Activated CD8-positive, alpha-beta memory T cell treated with anti-CD3 and anti-CD28 coated beads for 24 hours (primary cell): ENCODE results near the gene SLFNL1.

ENCODE experiments used
- DNase-seq: peaks from one replicate; pipeline ENCODE4 v3.0.0-alpha.2; 2020

Gene SLFNL1

GRCh38 chr1:41019353-41019745 lies 2.2 kb downstream of the SLFNL1 start:
- no peak for DNase-seq

GRCh38 chr1:41018018-41018410 lies 3.5 kb downstream of the SLFNL1 start:
- DNase-seq: no peak

GRCh38 chr1:41017141-41018017 lies 4.1 kb downstream of the SLFNL1 start:
- DNase-seq: no peak

- no peak for DNase-seq
Observed at GRCh38 chr1:41015897-41016470, 5.5 kb downstream of the SLFNL1 start.

GRCh38 chr1:41015281-41015896 lies 6.1 kb downstream of the SLFNL1 start:
- no peak for DNase-seq

GRCh38 chr1:41014871-41015270 lies 6.7 kb downstream of the SLFNL1 start:
- no peak for DNase-seq

GRCh38 chr1:41013796-41014195 lies 7.7 kb downstream of the SLFNL1 start:
- DNase-seq: no peak

- DNase-seq: no peak
Observed at GRCh38 chr1:41013024-41013423, 8.5 kb downstream of the SLFNL1 start.

- DNase-seq: no peak
Observed at GRCh38 chr1:41010345-41010744, 11.2 kb downstream of the SLFNL1 start.

- DNase-seq: no peak
Observed at GRCh38 chr1:41009466-41009865, 12.1 kb downstream of the SLFNL1 start.

- DNase-seq: no peak
Observed at GRCh38 chr1:41006942-41007865, 14.3 kb downstream of the SLFNL1 start.

- DNase-seq: no peak
Observed at GRCh38 chr1:41005876-41006275, 15.6 kb downstream of the SLFNL1 start.

- DNase-seq: peak; percentile 88
Observed at GRCh38 chr1:41003640-41004220, 17.8 kb downstream of the SLFNL1 start.

- no peak for DNase-seq
Observed at GRCh38 chr1:41003127-41003639, 18.3 kb downstream of the SLFNL1 start.

- DNase-seq: no peak
Observed at GRCh38 chr1:40998668-40999067, 22.9 kb downstream of the SLFNL1 start.

GRCh38 chr1:40997096-40997495 lies 24.4 kb downstream of the SLFNL1 start:
- no peak for DNase-seq

- no peak for DNase-seq
Observed at GRCh38 chr1:40989066-40989465, 32.5 kb downstream of the SLFNL1 start.

GRCh38 chr1:40988280-40988679 lies 33.2 kb downstream of the SLFNL1 start:
- DNase-seq: no peak

- no peak for DNase-seq
Observed at GRCh38 chr1:40987439-40988276, 33.9 kb downstream of the SLFNL1 start.

- no peak for DNase-seq
Observed at GRCh38 chr1:40986956-40987355, 34.6 kb downstream of the SLFNL1 start.

- DNase-seq: no peak
Observed at GRCh38 chr1:40986328-40986783, 35.2 kb downstream of the SLFNL1 start.
